ENCODE measurements around the gene MOAP1. TPM values are rescaled to one million over a fixed set of nuclear protein-coding genes. Genes with fewer than 3 reads are reported as not detected.

Gene MOAP1
- polyA plus RNA-seq, 1 of the 3 experiments (the other 2 are of a cell fraction): 25.0 TPM

- ChIA-PET CTCF (interaction anchor here (1.5 kb wide), 1 partner anchor 16 kb away, joined by 5 read pairs; no protein-coding TSS in a partner anchor), POLR2A (no interaction called here)
- Histone ChIP-seq H3K27me3 (ENCODE audit: insufficient read depth) (no peaks in the 10 kb centered on the region), H3K4me2 (no peak overlapping the region), H3K27ac (ENCODE audit: low read depth in 2 of 2, low read length in 1 of 2) (no peak overlapping the region), H3K36me3 (replicated peaks in 1 of 2; ENCODE audit: control insufficient read depth in 1 of 2, insufficient read depth in 2 of 2, low read length in 1 of 2) (no peaks in the 10 kb centered on the region), H2AFZ (ENCODE audit: low read depth) (no peak overlapping the region), H3F3A (replicated peaks; ENCODE audit: insufficient read depth) (no peaks in the 10 kb centered on the region), H4K20me1 (ENCODE audit: insufficient read depth) (no peaks in the 10 kb centered on the region), H3K4me3 (ENCODE audit: low read depth in 2 of 2, low read length in 1 of 2) (no peak overlapping the region), H3K79me2 (ENCODE audit: insufficient read depth) (no peaks in the 10 kb centered on the region), H3K9me3 (no peaks in the 10 kb centered on the region), H3K9ac (no peak overlapping the region), H3K4me1 (ENCODE audit: control insufficient read depth in 1 of 2, insufficient read depth in 2 of 2, low read depth in 1 of 2, low read length in 1 of 2) (peaks cover 0 to 6% of the 10 kb centered on the region in 2 experiments; a peak in 1 of 4 replicates), H3K9me2 (no peaks in the 10 kb centered on the region)
- TF ChIP-seq EZH2phosphoT487 (IDR thresholded peaks at IDR 0.05; ENCODE audit: borderline replicate concordance, low read depth) (no peak), TAF1 (IDR thresholded peaks at IDR 0.05; ENCODE audit: borderline replicate concordance, low read depth, low read length) (no peak), REST (IDR thresholded peaks at IDR 0.05; ENCODE audit: low read depth, low read length) (no peak), PBX3 (IDR thresholded peaks at IDR 0.05) (no peak), TEAD4 (IDR thresholded peaks at IDR 0.05; ENCODE audit: borderline replicate concordance, insufficient read depth) (no peak), RXRA (IDR thresholded peaks at IDR 0.05; ENCODE audit: borderline replicate concordance, low read depth) (no peak), MEF2A (IDR thresholded peaks at IDR 0.05; ENCODE audit: borderline replicate concordance, low read depth) (no peak), GATA2 (CRISPR knock-in tag; IDR thresholded peaks at IDR 0.05) (no peak), CHD2 (IDR thresholded peaks at IDR 0.05; ENCODE audit: low read length, partially characterized antibody) (no peak), RCOR1 (IDR thresholded peaks at IDR 0.05; ENCODE audit: low read length) (no peak), FOXM1 (IDR thresholded peaks at IDR 0.05; ENCODE audit: low read depth) (no peak), ELF1 (IDR thresholded peaks at IDR 0.05) (no peak), RFX5 (IDR thresholded peaks at IDR 0.05; ENCODE audit: low read length) (no peak), NFIC (IDR thresholded peaks at IDR 0.05; ENCODE audit: borderline replicate concordance) (no peak), FOSL2 (IDR thresholded peaks at IDR 0.05; ENCODE audit: borderline replicate concordance, low read depth) (no peak), SIN3A (IDR thresholded peaks at IDR 0.05; ENCODE audit: borderline replicate concordance, low read depth, low read length) (no peak), FOXJ3 (CRISPR knock-in tag; IDR thresholded peaks at IDR 0.05) (no peak)
- TF ChIP-seq, protein P1, sequence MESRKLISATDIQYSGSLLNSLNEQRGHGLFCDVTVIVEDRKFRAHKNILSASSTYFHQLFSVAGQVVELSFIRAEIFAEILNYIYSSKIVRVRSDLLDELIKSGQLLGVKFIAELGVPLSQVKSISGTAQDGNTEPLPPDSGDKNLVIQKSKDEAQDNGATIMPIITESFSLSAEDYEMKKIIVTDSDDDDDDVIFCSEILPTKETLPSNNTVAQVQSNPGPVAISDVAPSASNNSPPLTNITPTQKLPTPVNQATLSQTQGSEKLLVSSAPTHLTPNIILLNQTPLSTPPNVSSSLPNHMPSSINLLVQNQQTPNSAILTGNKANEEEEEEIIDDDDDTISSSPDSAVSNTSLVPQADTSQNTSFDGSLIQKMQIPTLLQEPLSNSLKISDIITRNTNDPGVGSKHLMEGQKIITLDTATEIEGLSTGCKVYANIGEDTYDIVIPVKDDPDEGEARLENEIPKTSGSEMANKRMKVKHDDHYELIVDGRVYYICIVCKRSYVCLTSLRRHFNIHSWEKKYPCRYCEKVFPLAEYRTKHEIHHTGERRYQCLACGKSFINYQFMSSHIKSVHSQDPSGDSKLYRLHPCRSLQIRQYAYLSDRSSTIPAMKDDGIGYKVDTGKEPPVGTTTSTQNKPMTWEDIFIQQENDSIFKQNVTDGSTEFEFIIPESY (IDR thresholded peaks at IDR 0.05; ENCODE audit: borderline replicate concordance, low read depth): no peak
- 93% methylated on average over 2 of the region's 2 CpGs for WGBS (ENCODE audit: low lambda C conversion rate)
- DNase-seq: no peak
These were observed 29.0 kb downstream of the MOAP1 start for GRCh38 chr14:93155667-93156066.

All from SK-N-SH (cell line).